B cell (primary cell): ENCODE results near the gene NTM. TPM values are rescaled to one million over a fixed set of nuclear protein-coding genes. Genes with fewer than 3 reads are reported as not detected.

Experiments
- ATAC-seq: fragments of 200-7000 bp; cut with Tn5 transposase; one replicate; pipeline ENCODE4 v1.10.0; 2021; ENCODE audit warnings: low read depth, mild to moderate bottlenecking, moderate number of reproducible peaks, moderate library complexity
- CTCF ChIA-PET: fragments of 350-600 bp; sonication (Branson Sonifier 250); formaldehyde crosslinking; loops from one replicate; lab custom pipeline; 2021; ENCODE audit warnings: antibody characterized with exemption, inconsistent platforms; lab: Charles Lee
- POLR2A ChIA-PET: fragments of 350-600 bp; sonication (Branson Sonifier 250); formaldehyde crosslinking; loops from one replicate; lab custom pipeline; 2021; ENCODE audit warnings: antibody characterized with exemption; lab: Charles Lee
- DNase-seq: peaks from one replicate; pipeline ENCODE4 v3.0.0; 2013
- H2AFZ ChIP-seq: 2 replicates; pipeline ENCODE4 v1.6.1; 2012; ENCODE audit warnings: mild to moderate bottlenecking, low read depth, low read length; ENCODE audit not compliant: insufficient read depth, poor library complexity, severe bottlenecking
- H3K27ac ChIP-seq, 2 donors: 1 replicate in 1 of 2; 2 replicates in 1 of 2; pipeline ENCODE4 v1.5.1; 2012 to 2013; ENCODE audit warnings: low read length in 2 of 2, mild to moderate bottlenecking in 2 of 2, moderate library complexity in 1 of 2
- H3K27me3 ChIP-seq, 4 experiments: fragments of 200-600 bp in 1 of 4; sonication (generic) in 1 of 4; replicated peaks in 1 of 4; 1 replicate in 2 of 4; 2 replicates in 2 of 4; pipeline versions ENCODE4 v1.6.1 to v1.7.0; 2013 to 2016; ENCODE audit warnings: low read length in 3 of 4, mild to moderate bottlenecking in 2 of 4, mixed read lengths in 1 of 4, moderate library complexity in 1 of 4; ENCODE audit not compliant: insufficient read depth in 4 of 4, control insufficient read depth in 3 of 4; ENCODE audit errors: control extremely low read depth in 1 of 4
- H3K36me3 ChIP-seq, 2 experiments: replicated peaks in 1 of 2; 1 replicate in 1 of 2; 2 replicates in 1 of 2; pipeline versions ENCODE4 v1.6.1 to v1.7.1; 2013; ENCODE audit warnings: low read length in 1 of 2; ENCODE audit not compliant: insufficient read depth in 2 of 2, control insufficient read depth in 1 of 2; ENCODE audit errors: control extremely low read depth in 1 of 2, extremely low read depth in 1 of 2
- H3K4me1 ChIP-seq, 2 donors: fragments of 200-600 bp in 1 of 2; sonication (generic) in 1 of 2; 1 replicate in 1 of 2; 2 replicates in 1 of 2; pipeline versions ENCODE4 v1.5.1 to v1.6.1; 2013 to 2017; ENCODE audit warnings: low read length in 2 of 2; ENCODE audit not compliant: control insufficient read depth in 2 of 2, insufficient read depth in 2 of 2
- H3K4me2 ChIP-seq: replicated peaks from 2 replicates; pipeline ENCODE3; 2012; ENCODE audit warnings: mild to moderate bottlenecking, low read depth, low read length; ENCODE audit not compliant: poor library complexity, severe bottlenecking
- H3K4me3 ChIP-seq, 5 experiments: fragments of 200-600 bp in 1 of 5; sonication (generic) in 1 of 5; 1 replicate in 3 of 5; 2 replicates in 2 of 5; pipeline versions ENCODE4 v1.5.1 to v1.7.0; 2011 to 2016; ENCODE audit warnings: low read length in 4 of 5, mild to moderate bottlenecking in 4 of 5, low read depth in 2 of 5, control low read depth in 1 of 5, moderate library complexity in 1 of 5; ENCODE audit not compliant: insufficient read depth in 1 of 5; ENCODE audit errors: control extremely low read depth in 1 of 5, extremely low read depth in 1 of 5
- H3K79me2 ChIP-seq: fragments of 200-600 bp; sonication (generic); one replicate; pipeline ENCODE4 v1.6.0; 2016; ENCODE audit warnings: low read length; ENCODE audit not compliant: control insufficient read depth, insufficient read depth
- H3K9ac ChIP-seq: fragments of 200-600 bp; sonication (generic); 2 replicates; pipeline ENCODE4 v1.6.1; 2017; ENCODE audit warnings: mild to moderate bottlenecking, low read length, moderate library complexity
- H3K9me3 ChIP-seq, 3 donors: one replicate each; pipeline versions ENCODE4 v1.6.1 to v1.7.1; 2013; ENCODE audit warnings: low read length in 2 of 3; ENCODE audit not compliant: control insufficient read depth in 2 of 3, insufficient read depth in 1 of 3; ENCODE audit errors: control extremely low read depth in 1 of 3
- H4K20me1 ChIP-seq: 2 replicates; pipeline ENCODE4 v1.6.0; 2012; ENCODE audit warnings: mild to moderate bottlenecking, low read length; ENCODE audit not compliant: insufficient read depth, control insufficient read depth, poor library complexity, severe bottlenecking
- H3K27ac Mint-ChIP-seq: one replicate; pipeline ENCODE4 v1.8.0; 2021; ENCODE audit warnings: mixed read lengths
- H3K27me3 Mint-ChIP-seq: one replicate; pipeline ENCODE4 v1.8.0; 2021; ENCODE audit warnings: mixed read lengths
- H3K4me1 Mint-ChIP-seq: one replicate; pipeline ENCODE4 v1.8.0; 2021; ENCODE audit warnings: mixed read lengths
- H3K4me3 Mint-ChIP-seq: one replicate; pipeline ENCODE4 v1.8.0; 2021; ENCODE audit warnings: mixed read lengths
- H3K9me3 Mint-ChIP-seq: one replicate; pipeline ENCODE4 v1.8.0; 2022; ENCODE audit warnings: mixed read lengths; ENCODE audit not compliant: insufficient read depth
- EZH2 ChIP-seq: IDR thresholded peaks from 2 replicates; pipeline ENCODE4 v1.6.1; 2012; ENCODE audit warnings: borderline replicate concordance, low read depth, mild to moderate bottlenecking, moderate library complexity, low read length; ENCODE audit not compliant: insufficient read depth, poor library complexity, severe bottlenecking
- WGBS: methylation state at CpG from one replicate; pipeline ENCODE4 v1.1.5; 2013; ENCODE audit warnings: missing lambda C conversion rate; ENCODE audit not compliant: insufficient coverage; 5-methylcytosine and 5-hydroxymethylcytosine counted together
- intact Hi-C: fragments of 100-400 bp; cut with micrococcal nuclease; formaldehyde crosslinking; loops from one replicate; pipeline ENCODE4 v1.10.0; 2022
- polyA plus RNA-seq: library from polyadenylated mRNA; depleted of rRNA; stranded (reverse); fragments of >200 nt; gene quantifications from 2 replicates; pipeline ENCODE4 v1.2.3, GENCODE V29; 2012
- total RNA-seq, 2 donors: library from RNA; stranded (reverse); fragments of 120-200 nt in 1 of 2; gene quantifications; 1 replicate in 1 of 2; 2 replicates in 1 of 2; pipeline versions ENCODE4 v1.2.3 to v1.2.4, GENCODE V29; 2013 to 2022
- TF ChIP-seq, protein P1 (sequence below): fragments of 200-600 bp; IDR thresholded peaks from one replicate; pipeline ENCODE4 v1.8.0; 2022; ENCODE audit warnings: antibody characterized with exemption, mild to moderate bottlenecking

NTM gene
- total and polyA plus RNA-seq, 2 donors (not counting 1 experiment from before 2014, with no cell fraction given), result not detected

DNA sequence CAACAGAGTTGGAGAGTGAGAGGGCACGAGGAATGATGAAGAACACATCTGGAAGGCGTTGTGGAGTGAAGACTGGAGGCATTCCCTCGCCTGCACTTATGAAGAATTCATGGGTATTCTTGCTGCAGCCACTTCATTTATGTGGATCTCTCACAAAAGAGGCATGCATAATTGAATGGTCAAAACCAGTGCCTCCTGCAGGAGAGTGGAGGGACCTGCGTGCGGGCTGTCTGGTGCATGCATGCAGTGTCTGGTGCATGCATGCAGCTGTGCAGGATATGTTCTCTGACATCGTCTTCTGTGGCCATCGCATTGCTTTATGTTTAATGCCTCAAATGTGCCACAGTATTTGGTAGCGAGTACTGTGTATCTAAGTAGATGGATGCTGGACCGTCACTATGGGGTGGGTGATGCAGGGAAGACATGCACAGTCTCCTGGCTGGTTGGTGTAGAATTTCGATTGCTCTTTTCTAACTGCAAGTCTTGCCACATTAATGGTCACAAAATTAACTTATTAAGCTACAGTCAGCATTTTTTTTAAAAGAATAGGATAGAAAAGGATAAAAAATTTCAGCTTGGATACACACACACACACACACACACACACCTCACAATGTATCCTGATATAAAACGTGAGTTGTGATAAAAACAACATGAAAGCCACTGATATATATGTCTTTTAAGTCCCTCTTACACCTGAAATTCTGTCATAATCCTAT is 20.9 kb upstream of the NTM start:
- peaks cover 2% of the 10 kb centered on the region for H3K9me3 Mint-ChIP-seq
- TF ChIP-seq, protein P1, sequence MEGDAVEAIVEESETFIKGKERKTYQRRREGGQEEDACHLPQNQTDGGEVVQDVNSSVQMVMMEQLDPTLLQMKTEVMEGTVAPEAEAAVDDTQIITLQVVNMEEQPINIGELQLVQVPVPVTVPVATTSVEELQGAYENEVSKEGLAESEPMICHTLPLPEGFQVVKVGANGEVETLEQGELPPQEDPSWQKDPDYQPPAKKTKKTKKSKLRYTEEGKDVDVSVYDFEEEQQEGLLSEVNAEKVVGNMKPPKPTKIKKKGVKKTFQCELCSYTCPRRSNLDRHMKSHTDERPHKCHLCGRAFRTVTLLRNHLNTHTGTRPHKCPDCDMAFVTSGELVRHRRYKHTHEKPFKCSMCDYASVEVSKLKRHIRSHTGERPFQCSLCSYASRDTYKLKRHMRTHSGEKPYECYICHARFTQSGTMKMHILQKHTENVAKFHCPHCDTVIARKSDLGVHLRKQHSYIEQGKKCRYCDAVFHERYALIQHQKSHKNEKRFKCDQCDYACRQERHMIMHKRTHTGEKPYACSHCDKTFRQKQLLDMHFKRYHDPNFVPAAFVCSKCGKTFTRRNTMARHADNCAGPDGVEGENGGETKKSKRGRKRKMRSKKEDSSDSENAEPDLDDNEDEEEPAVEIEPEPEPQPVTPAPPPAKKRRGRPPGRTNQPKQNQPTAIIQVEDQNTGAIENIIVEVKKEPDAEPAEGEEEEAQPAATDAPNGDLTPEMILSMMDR, result no peak
- TF ChIP-seq EZH2, result no peak
- CTCF ChIA-PET, result no interaction called here
- Histone ChIP-seq H2AFZ (no peak overlapping the region), H3K4me2 (no peak overlapping the region), H3K4me3 (no peak overlapping the region), H3K36me3 (no peaks in the 10 kb centered on the region), H3K9me3 (no peaks in the 10 kb centered on the region), H3K79me2 (no peaks in the 10 kb centered on the region), H3K4me1 (no peaks in the 10 kb centered on the region), H4K20me1 (no peaks in the 10 kb centered on the region), H3K27ac (no peak overlapping the region), H3K9ac (no peak overlapping the region), H3K27me3 (no peaks in the 10 kb centered on the region)
- 85% methylated on average over 9 of the region's 11 CpGs for WGBS
- intact Hi-C loops, result no loop called here
- no peak overlapping the region for H3K4me3 Mint-ChIP-seq
- H3K27ac Mint-ChIP-seq, result no peak overlapping the region
- H3K27me3 Mint-ChIP-seq, result no peaks in the 10 kb centered on the region
- no peak for DNase-seq
- no peak for ATAC-seq
- POLR2A ChIA-PET, result no interaction called here
- no peaks in the 10 kb centered on the region for H3K4me1 Mint-ChIP-seq

DNA sequence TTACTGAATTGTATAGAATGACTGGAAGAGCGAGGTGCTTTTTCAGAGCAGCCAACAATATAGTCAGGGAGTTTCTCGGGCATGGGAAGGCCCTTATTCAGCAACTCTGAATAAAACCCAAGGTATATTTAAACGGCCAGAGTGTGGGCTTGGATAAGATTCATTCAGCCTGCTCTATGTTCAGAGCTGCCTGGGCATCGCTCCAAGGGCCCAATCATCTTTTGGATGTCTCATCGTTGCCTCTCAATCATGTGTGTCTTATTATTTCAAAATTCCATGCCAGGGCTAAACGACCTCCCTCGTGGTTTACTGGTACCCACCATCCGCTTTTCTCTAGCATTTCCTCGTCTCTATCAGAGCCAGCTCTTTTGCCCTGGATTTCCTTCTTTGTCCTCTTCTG is 19.5 kb upstream of the NTM start:
- no peaks in the 10 kb centered on the region for H3K79me2 ChIP-seq
- H3K27ac Mint-ChIP-seq, result no peak overlapping the region
- ATAC-seq (no peak), DNase-seq (no peak)
- no peak overlapping the region for H3K27ac ChIP-seq
- H3K27me3 ChIP-seq, result no peaks in the 10 kb centered on the region
- H3K4me3 ChIP-seq, result no peak overlapping the region
- no peaks in the 10 kb centered on the region for H3K4me1 Mint-ChIP-seq
- POLR2A ChIA-PET, result no interaction called here
- no peaks in the 10 kb centered on the region for H3K9me3 ChIP-seq
- no peak overlapping the region for H3K9ac ChIP-seq
- H4K20me1 ChIP-seq, result no peaks in the 10 kb centered on the region
- no peaks in the 10 kb centered on the region for H3K27me3 Mint-ChIP-seq
- H2AFZ ChIP-seq, result no peak overlapping the region
- no peak overlapping the region for H3K4me2 ChIP-seq
- 84% methylated on average over 8 of the region's 9 CpGs for WGBS
- no peaks in the 10 kb centered on the region for H3K36me3 ChIP-seq
- no peaks in the 10 kb centered on the region for H3K4me1 ChIP-seq
- H3K4me3 Mint-ChIP-seq, result no peak overlapping the region
- H3K9me3 Mint-ChIP-seq, result peaks cover 2% of the 10 kb centered on the region
- intact Hi-C loops, result no loop called here
- CTCF ChIA-PET, result no interaction called here
- no peak for TF ChIP-seq EZH2
- TF ChIP-seq, protein P1, result no peak
